Activated CD4-positive, alpha-beta T cell treated with anti-CD3 and anti-CD28 coated beads, Interleukin-2, Interleukin-4, amounts not matched to agents 100 ng/mL and 50 ng/mL, durations not matched to agents 16 hours and 8 hours (primary cell): ENCODE measurements around the gene GET4.
A peak's percentile ranks its signal among the peaks of the same experiment; 100 is the strongest.

Source experiments
- DNase-seq: peaks from one replicate; pipeline ENCODE4 v3.0.0-alpha.2; 2020; ENCODE audit warnings: low spot score

GET4 gene

GRCh38 chr7:900331-901040 lies 24.1 kb downstream of the GET4 start:
- DNase-seq = no peak

GRCh38 chr7:901041-901387 lies 24.7 kb downstream of the GET4 start:
- DNase-seq = no peak

GRCh38 chr7:901388-902154 lies 25.2 kb downstream of the GET4 start:
- DNase-seq = peak; percentile 45

- no peak for DNase-seq
These were observed 26.6 kb downstream of the GET4 start for GRCh38 chr7:902996-903395.

- DNase-seq = no peak
These were observed 27.8 kb downstream of the GET4 start for GRCh38 chr7:903921-904755.

- no peak for DNase-seq
These were observed 28.5 kb downstream of the GET4 start for GRCh38 chr7:904847-905246.

- no peak for DNase-seq
These were observed 30.4 kb downstream of the GET4 start for GRCh38 chr7:906776-907157.

- DNase-seq = no peak
These were observed 31.0 kb downstream of the GET4 start for GRCh38 chr7:907158-907980.

GRCh38 chr7:908159-908581 lies 31.8 kb downstream of the GET4 start:
- DNase-seq = no peak

GRCh38 chr7:908591-909357 lies 32.4 kb downstream of the GET4 start:
- DNase-seq = peak; percentile 54

- DNase-seq = no peak
These were observed 33.3 kb downstream of the GET4 start for GRCh38 chr7:909358-910329.

GRCh38 chr7:910441-910861 lies 34.1 kb downstream of the GET4 start:
- DNase-seq = no peak

GRCh38 chr7:910931-911431 lies 34.6 kb downstream of the GET4 start:
- no peak for DNase-seq

GRCh38 chr7:911791-912480 lies 35.6 kb downstream of the GET4 start:
- no peak for DNase-seq

GRCh38 chr7:913736-914520 lies 37.6 kb downstream of the GET4 start:
- no peak for DNase-seq

- DNase-seq = no peak
These were observed 38.3 kb downstream of the GET4 start for GRCh38 chr7:914521-915194.

- no peak for DNase-seq
These were observed 39.2 kb downstream of the GET4 start for GRCh38 chr7:915291-916218.
